ENCODE measurements around the gene HAUS8. TPM values are rescaled to one million over a fixed set of nuclear protein-coding genes. Genes with fewer than 3 reads are reported as not detected.

Gene HAUS8
- total and polyA plus RNA-seq, 9 of the 15 experiments (the other 6 are each of a cell fraction or from before 2014, with no cell fraction given), result 20.5 to 53.2 (median 36.0) TPM

GRCh38 chr19:17075035-17075863 is at the start of gene HAUS8, which contains the start of gene MYO9B (continued):
- TF ChIP-seq ZFP91 (CRISPR knock-in tag; IDR thresholded peaks at IDR 0.05) (no peak), FIP1L1 (IDR thresholded peaks at IDR 0.05; ENCODE audit: low read depth, low read length, poor library complexity, severe bottlenecking) (peak; percentile 91), ZBTB12 (CRISPR knock-in tag; IDR thresholded peaks at IDR 0.05) (peak; percentile 33; the same call in 1 of the 2 replicates), SMAD2 (IDR thresholded peaks at IDR 0.05; ENCODE audit: low read depth, low read length) (no peak), TEAD2 (tag; IDR thresholded peaks at IDR 0.05) (no peak), ATF4 (CRISPR knock-in tag; IDR thresholded peaks at IDR 0.05) (no peak), UBTF (IDR thresholded peaks at IDR 0.05; ENCODE audit: borderline replicate concordance in 1 of 2, low read depth in 2 of 2, low read length in 2 of 2) (peak; percentile 83 to 95; a peak in 3 of 4 replicates), TAF9B (IDR thresholded peaks at IDR 0.05; ENCODE audit: partially characterized antibody) (peak; percentile 99), KLF13 (tag; IDR thresholded peaks at IDR 0.05; ENCODE audit: borderline replicate concordance, low read depth) (peak; percentile 98), MEF2A (IDR thresholded peaks at IDR 0.05; ENCODE audit: control insufficient read depth, low read depth, low read length) (no peak), RBBP5 (IDR thresholded peaks at IDR 0.05; ENCODE audit: borderline replicate concordance, insufficient read depth, low read length, poor library complexity, severe bottlenecking) (peak; percentile 85), TOE1 (IDR thresholded peaks at IDR 0.05; ENCODE audit: borderline replicate concordance) (peak; percentile 97), TOE1 (CRISPR knock-in tag; IDR thresholded peaks at IDR 0.05; ENCODE audit: borderline replicate concordance, low read depth) (no peak), ZNF589 (CRISPR knock-in tag; IDR thresholded peaks at IDR 0.05; ENCODE audit: low read depth) (no peak), ZZZ3 (IDR thresholded peaks at IDR 0.05) (no peak), PHF21A (IDR thresholded peaks at IDR 0.05; ENCODE audit: borderline replicate concordance, low read depth) (no peak), U2AF1 (optimal IDR thresholded peaks at IDR 0.05; ENCODE audit: low read depth, low read length) (peak; percentile 93), SP1 (CRISPR knock-in tag; IDR thresholded peaks at IDR 0.05) (peak; percentile 99)
